Upper lobe of right lung (tissue), 1 donor: Measurements from ENCODE around the gene TFDP2. TPM values are rescaled to one million over a fixed set of nuclear protein-coding genes. Genes with fewer than 3 reads are reported as not detected.

Experiments used
- ATAC-seq: fragments of 200-7000 bp; cut with Tn5 transposase; one replicate; pipeline ENCODE4 v1.9.1; 2020; ENCODE audit warnings: mild to moderate bottlenecking, moderate library complexity
- DNase-seq: peaks from one replicate; pipeline ENCODE4 v3.0.0-alpha.2; 2020
- H3K27ac ChIP-seq: fragments of 200-600 bp; one replicate; pipeline ENCODE4 v1.8.0; 2022
- H3K27me3 ChIP-seq: fragments of 200-600 bp; one replicate; pipeline ENCODE4 v1.8.0; 2022; ENCODE audit warnings: mild to moderate bottlenecking
- H3K36me3 ChIP-seq: fragments of 200-600 bp; one replicate; pipeline ENCODE4 v1.8.0; 2022
- H3K4me1 ChIP-seq: fragments of 200-600 bp; one replicate; pipeline ENCODE4 v1.8.0; 2022
- H3K4me3 ChIP-seq: fragments of 200-600 bp; one replicate; pipeline ENCODE4 v1.8.0; 2022; ENCODE audit warnings: mild to moderate bottlenecking
- H3K9me3 ChIP-seq: fragments of 200-600 bp; one replicate; pipeline ENCODE4 v1.8.0; 2022
- CTCF ChIP-seq: fragments of 200-600 bp; IDR thresholded peaks from one replicate; pipeline ENCODE4 v1.8.0; 2022; ENCODE audit warnings: antibody characterized with exemption
- intact Hi-C: fragments of 100-400 bp; cut with DNase I; formaldehyde crosslinking; loops from one replicate; pipeline ENCODE4 v1.11.0; 2022
- total RNA-seq: library from RNA; stranded (reverse); fragmentation: NEBNext Ultra II Directional; extraction: Animal tissue kit (Norgen Biotek cat#: 25700); gene quantifications from one replicate; pipeline ENCODE4 v1.2.1, GENCODE V29; 2021
- donor health status: DM: no; HTN: yes; CAD: no; lungs with severe emphysema.

TFDP2 gene
- total RNA-seq, 1 donor from 2014 or later = 26.7 TPM

- ATAC-seq = no peak
- no peak overlapping the region for H3K4me3 ChIP-seq
- intact Hi-C loops = no loop called here
Measured at GRCh38 chr3:142026333-142026732, 123.0 kb downstream of the TFDP2 start.

GRCh38 chr3:142022381-142022780 is 127.0 kb downstream of the TFDP2 start:
- TF ChIP-seq CTCF = peak; percentile 23
- intact Hi-C loops = no loop called here
- ATAC-seq (peak; percentile 79), DNase-seq (no peak)
- Histone ChIP-seq H3K27me3 (no peaks in the 10 kb centered on the region), H3K9me3 (no peaks in the 10 kb centered on the region), H3K36me3 (no peaks in the 10 kb centered on the region), H3K4me3 (no peak overlapping the region), H3K4me1 (peaks cover 13% of the 10 kb centered on the region), H3K27ac (no peak overlapping the region)

More at GRCh38 chr3:142026333-142026732, 123.0 kb downstream of the TFDP2 start:
- Histone ChIP-seq H3K27me3 (no peaks in the 10 kb centered on the region), H3K27ac (no peak overlapping the region), H3K4me1 (peaks cover 13% of the 10 kb centered on the region), H3K36me3 (no peaks in the 10 kb centered on the region), H3K9me3 (no peaks in the 10 kb centered on the region)
- no peak for TF ChIP-seq CTCF
- DNase-seq = no peak

- Histone ChIP-seq H3K27ac (no peak overlapping the region), H3K4me3 (no peak overlapping the region), H3K36me3 (no peaks in the 10 kb centered on the region), H3K4me1 (peaks cover 13% of the 10 kb centered on the region), H3K27me3 (no peaks in the 10 kb centered on the region), H3K9me3 (no peaks in the 10 kb centered on the region)
- intact Hi-C loops = no loop called here
- DNase-seq = no peak
- ATAC-seq = no peak
- TF ChIP-seq CTCF = no peak
Measured at GRCh38 chr3:142021127-142021526, 128.2 kb downstream of the TFDP2 start.

- H3K9me3 ChIP-seq = no peaks in the 10 kb centered on the region
- H3K36me3 ChIP-seq = no peaks in the 10 kb centered on the region
- ATAC-seq (no peak), DNase-seq (no peak)
- H3K27me3 ChIP-seq = no peaks in the 10 kb centered on the region
- intact Hi-C loops = no loop called here
- TF ChIP-seq CTCF = no peak
- no peak overlapping the region for H3K4me3 ChIP-seq
- peaks cover 13% of the 10 kb centered on the region for H3K4me1 ChIP-seq
- no peak overlapping the region for H3K27ac ChIP-seq
Measured at GRCh38 chr3:142019794-142020320, 129.5 kb downstream of the TFDP2 start.

- no peak overlapping the region for H3K27ac ChIP-seq
- no peaks in the 10 kb centered on the region for H3K9me3 ChIP-seq
- DNase-seq (no peak), ATAC-seq (no peak)
- TF ChIP-seq CTCF = no peak
- H3K4me1 ChIP-seq = no peaks in the 10 kb centered on the region
- intact Hi-C loops = no loop called here
- no peak overlapping the region for H3K4me3 ChIP-seq
- H3K36me3 ChIP-seq = no peaks in the 10 kb centered on the region
- H3K27me3 ChIP-seq = no peaks in the 10 kb centered on the region
Measured at GRCh38 chr3:142013993-142014392, 135.4 kb downstream of the TFDP2 start.
